GM23248 (cell line): Measurements from ENCODE around the gene MED17.

Source experiments
- EZH2 ChIP-seq: fragments of 200-600 bp; sonication (generic); IDR thresholded peaks from 2 replicates; pipeline ENCODE4 v1.6.1; 2018; ENCODE audit warnings: antibody characterized with exemption, mild to moderate bottlenecking; ENCODE audit not compliant: insufficient read depth, poor library complexity, severe bottlenecking
- EZH2phosphoT487 ChIP-seq: fragments of 200-600 bp; sonication (generic); IDR thresholded peaks from 2 replicates; pipeline ENCODE4 v1.6.1; 2018; ENCODE audit warnings: antibody characterized with exemption, moderate library complexity, mild to moderate bottlenecking, low read depth; ENCODE audit not compliant: insufficient read depth

DNA sequence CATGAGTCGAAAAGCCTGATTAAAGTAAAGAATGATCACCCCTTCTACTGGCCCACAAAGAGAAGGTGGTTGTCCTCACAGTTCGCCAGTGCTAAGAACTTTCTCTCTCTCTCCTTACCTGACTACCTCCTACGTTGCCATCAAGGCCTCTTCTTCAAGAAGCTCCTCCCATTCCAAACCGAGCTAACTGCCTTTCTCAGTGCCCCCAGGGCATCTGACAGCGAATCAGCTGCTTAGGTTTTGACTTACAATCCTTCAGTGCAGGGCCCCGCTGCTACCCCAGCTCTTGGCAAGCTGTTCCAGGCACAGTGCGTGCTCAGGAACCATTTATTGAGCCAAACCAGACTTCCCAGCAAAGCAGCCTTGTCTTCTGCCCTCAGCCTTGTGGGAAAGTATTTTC lies 60.5 kb downstream of the MED17 start:
- no peak for TF ChIP-seq EZH2
- no peak for TF ChIP-seq EZH2phosphoT487
